ENCODE measurements around the gene GP2.

GRCh38 chr16:20260215-20261009, 66.9 kb downstream of the GP2 start:
- TF ChIP-seq CTCF (IDR thresholded peaks at IDR 0.05) (no peak), POLR2A (IDR thresholded peaks at IDR 0.05) (no peak)
